Measurements from ENCODE around the gene GIT2.

- TF ChIP-seq CTCF (IDR thresholded peaks at IDR 0.05) (no peak), POLR2A (IDR thresholded peaks at IDR 0.05) (no peak)
These were observed 55.7 kb downstream of the GIT2 start for GRCh38 chr12:109940339-109940923.
